Pancreas (tissue), 10 donors: ENCODE results near the gene REEP3. TPM values are rescaled to one million over a fixed set of nuclear protein-coding genes. Genes with fewer than 3 reads are reported as not detected.

Source experiments
- ATAC-seq, 4 donors: fragments of 200-7000 bp; cut with Tn5 transposase; one replicate each; pipeline versions ENCODE4 v1.8.0 to v1.9.1; 2020; ENCODE audit warnings: mild to moderate bottlenecking in 4 of 4, moderate library complexity in 4 of 4
- DNase-seq, 6 donors: peaks; one replicate each; pipeline ENCODE4 v3.0.0-alpha.2; 2020
- FAIRE-seq: peaks from 2 replicates; lab custom pipeline; 2012; peaks lifted over from hg19 to GRCh38; lab: Jason Lieb, UNC
- H3K27ac ChIP-seq, 4 donors: fragments of 200-600 bp; sonication (generic); 1 replicate in 3 of 4; 2 replicates in 1 of 4; pipeline versions ENCODE4 v1.5.0 to v1.8.0; 2020
- H3K27me3 ChIP-seq, 4 donors: fragments of 200-600 bp; one replicate each; pipeline ENCODE4 v1.8.0; 2021
- H3K36me3 ChIP-seq, 3 donors: fragments of 200-600 bp; sonication (generic) in 1 of 3; one replicate each; pipeline versions ENCODE4 v1.5.0 to v1.8.0; 2020 to 2021
- H3K4me1 ChIP-seq, 3 donors: fragments of 200-600 bp; one replicate each; pipeline ENCODE4 v1.8.0; 2021
- H3K4me3 ChIP-seq, 4 donors: fragments of 200-600 bp; sonication (generic) in 2 of 4; one replicate each; pipeline versions ENCODE4 v1.5.0 to v1.8.0; 2020 to 2021
- H3K9me3 ChIP-seq, 4 donors: fragments of 200-600 bp; one replicate each; pipeline ENCODE4 v1.8.0; 2021
- WGBS, 2 donors: extraction: QIAGEN DNeasy Blood & Tissue Kit; methylation state at CpG; one replicate each; pipeline ENCODE4 v1.1.7; 2013; 5-methylcytosine and 5-hydroxymethylcytosine counted together
- intact Hi-C, 3 donors: fragments of 100-400 bp; cut with DNase I; formaldehyde crosslinking; loops; one replicate each; pipeline versions ENCODE4 v1.11.1 to v1.14.2; 2022
- polyA plus RNA-seq, 2 donors: library from polyadenylated mRNA; stranded (reverse); fragments of 200-250 nt; gene quantifications; one replicate each; pipeline ENCODE4 v1.2.3, GENCODE V29; 2013
- total RNA-seq, 6 donors: library from RNA; stranded (reverse); fragmentation: NEBNext Ultra II Directional in 4 of 6; extraction: Animal tissue kit (Norgen Biotek cat#: 25700) in 4 of 6; gene quantifications; one replicate each; pipeline versions ENCODE4 v1.2.1 to v1.2.4, GENCODE V29; 2021 to 2023
- TF ChIP-seq, protein P1 (sequence below), 4 donors: fragments of 200-600 bp; sonication (generic) in 3 of 4; IDR thresholded peaks; one replicate each; pipeline versions ENCODE4 v1.5.0 to v1.8.0; 2021; ENCODE audit warnings: antibody characterized with exemption in 4 of 4
- donor health status: healthy with polysubstance abuse.
- donor health status: DM: no; HTN: no; CAD: no; lungs with moderate emphysema.
- donor health status: DM: no; HTN: no; CAD: no.
- donor health status: control.
- donor health status: control.
- donor health status: Bipolar disorder and iron deficiency.
- donor health status: DM: yes; HTN: yes; CAD: no.
- donor health status: DM: no; HTN: no; CAD: no.
- donor health status: DM: no; HTN: no; CAD: no.
- donor health status: DM: yes; HTN: yes; CAD: no.

Gene REEP3
- total and polyA plus RNA-seq, 8 donors: 2.7 to 21.3 (median 9.4) TPM

GRCh38 chr10:63555330-63555729 is 34.1 kb downstream of the REEP3 start:
- H3K9me3 ChIP-seq: no peaks in the 10 kb centered on the region
- 40 to 44% methylated on average over 2 of the region's 2 CpGs for WGBS, 2 donors
- intact Hi-C loops: no loop called here
- DNase-seq (no peak), ATAC-seq (peak in 2 of 4 donors; percentile 40 to 51), FAIRE-seq (no peak)
- H3K4me1 ChIP-seq: peaks cover 0 to 6% (median 0%) of the 10 kb centered on the region in 3 donors
- no peaks in the 10 kb centered on the region for H3K27me3 ChIP-seq
- H3K4me3 ChIP-seq: no peak overlapping the region
- no peaks in the 10 kb centered on the region for H3K36me3 ChIP-seq
- no peak overlapping the region for H3K27ac ChIP-seq
- TF ChIP-seq, protein P1, sequence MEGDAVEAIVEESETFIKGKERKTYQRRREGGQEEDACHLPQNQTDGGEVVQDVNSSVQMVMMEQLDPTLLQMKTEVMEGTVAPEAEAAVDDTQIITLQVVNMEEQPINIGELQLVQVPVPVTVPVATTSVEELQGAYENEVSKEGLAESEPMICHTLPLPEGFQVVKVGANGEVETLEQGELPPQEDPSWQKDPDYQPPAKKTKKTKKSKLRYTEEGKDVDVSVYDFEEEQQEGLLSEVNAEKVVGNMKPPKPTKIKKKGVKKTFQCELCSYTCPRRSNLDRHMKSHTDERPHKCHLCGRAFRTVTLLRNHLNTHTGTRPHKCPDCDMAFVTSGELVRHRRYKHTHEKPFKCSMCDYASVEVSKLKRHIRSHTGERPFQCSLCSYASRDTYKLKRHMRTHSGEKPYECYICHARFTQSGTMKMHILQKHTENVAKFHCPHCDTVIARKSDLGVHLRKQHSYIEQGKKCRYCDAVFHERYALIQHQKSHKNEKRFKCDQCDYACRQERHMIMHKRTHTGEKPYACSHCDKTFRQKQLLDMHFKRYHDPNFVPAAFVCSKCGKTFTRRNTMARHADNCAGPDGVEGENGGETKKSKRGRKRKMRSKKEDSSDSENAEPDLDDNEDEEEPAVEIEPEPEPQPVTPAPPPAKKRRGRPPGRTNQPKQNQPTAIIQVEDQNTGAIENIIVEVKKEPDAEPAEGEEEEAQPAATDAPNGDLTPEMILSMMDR (IDR thresholded peaks at IDR 0.05): no peak

- Histone ChIP-seq H3K36me3 (no peaks in the 10 kb centered on the region), H3K9me3 (no peaks in the 10 kb centered on the region), H3K4me1 (peaks cover 0 to 6% (median 0%) of the 10 kb centered on the region in 3 donors), H3K27me3 (no peaks in the 10 kb centered on the region), H3K4me3 (no peak overlapping the region), H3K27ac (no peak overlapping the region)
- FAIRE-seq (no peak), DNase-seq (no peak), ATAC-seq (no peak)
- 85 to 86% methylated on average over 5 of the region's 5 CpGs for WGBS, 2 donors
- intact Hi-C loops: no loop called here
- TF ChIP-seq, protein P1 (IDR thresholded peaks at IDR 0.05): no peak
Measured at GRCh38 chr10:63558132-63558784, 37.1 kb downstream of the REEP3 start.

DNA sequence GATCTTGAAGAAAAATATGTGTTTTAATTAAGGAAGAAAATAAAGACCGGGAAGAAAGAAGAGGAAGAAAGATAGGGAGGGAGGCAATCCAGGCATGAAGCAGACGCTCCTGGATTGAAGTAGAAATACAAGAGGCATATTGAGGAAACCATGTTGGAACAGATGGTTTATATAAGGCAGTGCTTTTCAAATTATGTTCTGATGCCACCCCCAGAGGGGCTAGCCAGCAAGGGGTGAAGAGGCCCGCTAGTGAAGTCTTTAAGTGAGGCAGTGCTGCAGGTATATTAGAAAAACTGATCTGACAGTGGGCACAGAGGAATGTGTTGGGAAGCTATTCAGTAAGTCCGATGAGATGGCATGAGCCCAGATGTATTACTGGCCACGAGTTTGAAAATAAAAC is 40.1 kb downstream of the REEP3 start:
- no peak for ATAC-seq
- no peak for FAIRE-seq
- intact Hi-C loops: no loop called here

GRCh38 chr10:63562391-63562790 is 41.2 kb downstream of the REEP3 start:
- FAIRE-seq: no peak
- ATAC-seq: no peak
- no peak for DNase-seq
- Histone ChIP-seq H3K36me3 (no peaks in the 10 kb centered on the region), H3K27me3 (no peaks in the 10 kb centered on the region), H3K4me3 (no peak overlapping the region), H3K4me1 (no peaks in the 10 kb centered on the region), H3K9me3 (no peaks in the 10 kb centered on the region), H3K27ac (no peak overlapping the region)
- TF ChIP-seq, protein P1 (IDR thresholded peaks at IDR 0.05): no peak
- intact Hi-C loops: no loop called here
- 82 to 84% methylated on average over 3 of the region's 3 CpGs for WGBS, 2 donors

More for the DNA sequence above, 40.1 kb downstream of the REEP3 start:
- Histone ChIP-seq H3K9me3 (no peaks in the 10 kb centered on the region), H3K36me3 (no peaks in the 10 kb centered on the region), H3K27ac (no peak overlapping the region), H3K4me1 (no peaks in the 10 kb centered on the region), H3K27me3 (no peaks in the 10 kb centered on the region), H3K4me3 (no peak overlapping the region)
- TF ChIP-seq, protein P1 (IDR thresholded peaks at IDR 0.05): no peak
- DNase-seq: no peak
- 73 to 84% methylated on average over 5 of the region's 5 CpGs for WGBS, 2 donors

DNA sequence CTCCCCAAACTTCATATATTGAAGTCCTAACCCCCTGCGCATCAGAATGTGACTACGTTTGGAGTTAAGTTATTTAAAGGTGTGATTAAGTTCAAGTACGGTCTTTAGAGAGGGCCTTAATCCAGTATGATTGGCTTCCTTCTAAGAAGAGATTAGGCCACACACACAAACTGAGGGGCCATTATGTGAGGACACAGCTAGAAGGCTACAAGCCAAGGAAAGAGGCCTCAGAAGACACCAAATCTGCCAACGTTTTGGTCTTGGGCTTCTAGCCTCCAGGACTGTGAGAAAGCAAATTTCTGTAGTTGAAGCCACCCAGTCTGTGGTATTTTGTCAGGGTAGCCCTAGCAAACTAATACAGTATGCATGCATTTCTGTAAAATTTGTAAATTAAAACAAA is 41.7 kb downstream of the REEP3 start:
- H3K27ac ChIP-seq: no peak overlapping the region

More for the DNA sequence above, 41.7 kb downstream of the REEP3 start:
- ATAC-seq: no peak
- intact Hi-C loops: no loop called here
- DNase-seq: no peak
- 79 to 80% methylated on average over 4 of the region's 4 CpGs for WGBS, 2 donors
- FAIRE-seq: no peak
- Histone ChIP-seq H3K9me3 (no peaks in the 10 kb centered on the region), H3K27me3 (no peaks in the 10 kb centered on the region), H3K4me1 (no peaks in the 10 kb centered on the region), H3K4me3 (no peak overlapping the region), H3K36me3 (no peaks in the 10 kb centered on the region)
- TF ChIP-seq, protein P1 (IDR thresholded peaks at IDR 0.05): no peak
